Hematopoietic multipotent progenitor cell treated with erythropoietin and hydrocortisone succinate and interleukin-3 and kit ligand, for 6 days (in vitro differentiated cells): ENCODE results near the gene CCDC15.
"Not testable (repeated sequence)": the region's sequence is repeated elsewhere in the genome, so short reads cannot be mapped to it uniquely, and the experiment has no call there.

ENCODE experiments used
- DNase-seq: peaks from one replicate; pipeline ENCODE4 v3.0.0-alpha.2; 2015

CCDC15 gene

DNA sequence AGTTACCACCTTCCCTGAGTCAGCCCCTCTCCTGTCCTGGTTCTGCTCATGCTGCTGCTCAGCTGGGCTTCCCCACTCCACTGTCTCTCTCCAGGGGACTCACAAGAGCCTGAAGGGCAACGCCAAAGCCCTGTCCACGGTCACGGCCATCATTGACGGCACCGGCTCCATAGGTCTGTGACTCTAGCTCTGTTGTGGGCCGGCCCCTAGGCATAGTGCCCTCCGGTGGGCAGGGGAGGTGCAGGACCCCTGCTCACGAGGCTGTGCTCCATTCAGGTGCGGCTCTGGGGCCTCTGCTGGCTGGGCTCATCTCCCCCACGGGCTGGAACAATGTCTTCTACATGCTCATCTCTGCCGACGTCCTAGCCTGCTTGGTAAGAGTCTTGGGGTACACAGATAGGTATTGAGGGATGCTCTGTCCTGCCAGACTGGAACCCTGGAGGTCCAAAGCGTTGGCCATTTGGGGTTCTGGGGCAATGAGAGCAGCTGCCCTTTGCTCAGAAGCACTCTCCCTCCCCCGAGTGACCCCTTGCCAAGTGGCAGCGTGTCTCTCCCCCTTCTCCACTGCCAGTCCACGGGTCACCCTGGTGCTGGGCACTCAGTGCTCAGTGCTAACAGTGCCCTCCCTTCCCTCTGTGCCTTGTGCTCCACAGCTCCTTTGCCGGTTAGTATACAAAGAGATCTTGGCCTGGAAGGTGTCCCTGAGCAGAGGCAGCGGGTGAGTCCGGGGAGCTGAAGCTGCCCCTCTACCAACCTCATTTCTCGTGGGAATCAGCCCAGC lies 131.5 kb downstream of the CCDC15 start:
- no peak for DNase-seq

DNA sequence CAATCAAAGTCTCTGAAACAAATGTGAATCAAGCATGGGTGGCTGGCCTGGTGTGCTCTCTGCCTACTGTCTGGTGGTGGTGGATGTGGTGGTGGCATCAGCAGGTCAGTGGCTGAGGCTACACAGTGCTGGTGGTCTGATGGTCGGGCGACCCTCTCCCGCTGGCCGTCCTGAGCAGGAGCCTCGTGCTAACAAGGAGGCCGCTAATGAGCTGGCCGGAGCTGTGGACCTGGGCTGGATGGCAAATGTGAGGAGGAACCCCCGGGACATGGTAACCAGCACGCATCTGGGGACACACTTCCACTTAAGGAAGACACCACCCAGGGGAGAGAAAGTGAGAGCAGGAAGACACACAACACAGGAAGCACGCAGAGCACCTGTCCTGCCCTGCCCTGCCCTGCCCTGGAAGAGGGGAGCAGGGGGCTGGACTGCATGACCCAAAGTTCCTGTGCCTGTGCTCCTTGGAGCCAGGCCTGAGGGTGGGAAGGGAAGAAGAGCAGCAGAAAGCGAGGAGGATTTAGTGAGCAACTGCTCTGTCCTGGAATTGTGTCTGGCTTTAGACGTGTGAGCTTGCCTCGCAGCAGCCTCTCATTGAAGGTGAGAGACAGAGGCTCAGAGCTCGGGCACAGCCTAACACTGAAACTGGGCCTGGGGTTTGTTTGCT lies 132.8 kb downstream of the CCDC15 start:
- DNase-seq: no peak

DNA sequence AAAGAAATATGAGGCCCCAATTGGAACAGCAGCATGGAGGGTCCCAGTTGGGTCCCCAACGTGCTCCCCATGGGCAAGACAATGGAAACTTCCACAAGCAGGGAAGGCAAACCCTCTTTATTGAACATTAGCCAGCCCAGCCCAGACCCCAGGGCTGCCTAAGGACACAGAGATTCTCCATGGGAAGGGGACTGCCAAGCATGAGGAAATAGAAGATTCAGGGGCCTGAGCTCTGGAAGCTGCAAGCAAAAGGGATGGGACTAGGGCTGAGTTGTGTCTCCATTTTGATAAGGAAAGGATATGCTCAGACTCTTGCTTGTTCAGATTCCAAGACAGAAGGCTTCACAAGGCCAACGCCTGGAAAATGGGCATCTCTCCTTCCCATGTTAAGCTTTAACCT lies 134.1 kb downstream of the CCDC15 start:
- no peak for DNase-seq

DNA sequence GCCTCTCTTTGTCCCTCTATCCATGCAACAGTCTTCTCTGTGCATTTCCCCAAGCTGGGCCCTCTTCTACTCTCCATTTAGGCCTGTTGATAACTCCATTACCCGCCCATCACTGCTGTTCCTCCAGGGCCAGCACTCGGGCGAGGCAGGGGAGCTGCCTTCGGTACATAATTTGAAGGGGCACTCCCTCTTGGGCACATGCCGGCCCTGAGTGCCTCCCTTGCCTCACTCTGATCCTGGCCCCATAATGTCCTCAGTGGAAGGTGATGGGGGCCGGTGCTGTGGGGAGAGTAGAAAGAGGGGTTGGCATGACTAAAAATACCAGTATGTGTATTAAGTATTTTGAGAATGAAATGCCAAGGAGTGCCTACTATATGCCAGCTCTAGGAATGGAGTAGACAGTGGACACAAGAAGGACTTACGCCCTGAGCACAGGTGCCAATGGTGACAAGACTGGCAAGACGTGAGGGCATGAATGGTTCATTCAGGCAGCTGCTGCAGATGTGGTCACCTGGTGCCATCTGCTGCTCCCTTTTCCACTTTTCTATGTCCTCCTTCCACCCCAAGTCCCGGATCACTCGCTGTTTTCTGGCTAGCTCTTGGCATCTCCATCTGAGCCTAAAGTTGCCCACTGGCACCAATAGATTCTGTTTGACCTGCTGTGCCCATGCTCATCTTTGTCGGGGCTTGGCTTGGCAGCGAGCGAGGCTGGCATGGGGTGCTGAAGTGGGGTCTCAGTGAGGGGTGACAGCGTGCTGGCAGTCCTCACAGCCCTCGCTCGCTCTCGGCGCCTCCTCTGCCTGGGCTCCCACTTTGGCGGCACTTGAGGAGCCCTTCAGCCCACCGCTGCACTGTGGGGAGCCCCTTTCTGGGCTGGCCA lies 134.8 kb downstream of the CCDC15 start:
- DNase-seq: no peak

DNA sequence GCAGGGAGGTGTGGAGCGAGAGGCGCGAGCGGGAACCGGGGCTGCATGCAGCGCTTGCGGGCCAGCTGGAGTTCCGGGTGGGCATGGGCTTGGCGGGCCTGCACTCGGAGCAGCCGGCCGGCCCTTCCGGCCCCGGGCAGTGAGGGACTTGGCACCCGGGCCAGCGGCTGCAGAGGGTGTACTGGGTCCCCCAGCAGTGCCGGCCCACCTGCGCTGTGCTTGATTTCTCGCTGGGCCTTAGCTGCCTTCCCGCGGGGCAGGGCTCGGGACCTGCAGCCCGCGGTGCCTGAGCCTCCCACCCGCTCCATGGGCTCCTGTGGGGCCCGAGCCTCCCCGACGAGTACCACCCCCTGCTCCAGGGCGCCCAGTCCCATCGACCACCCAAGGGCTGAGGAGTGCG lies 135.5 kb downstream of the CCDC15 start:
- not testable (repeated sequence) for DNase-seq

DNA sequence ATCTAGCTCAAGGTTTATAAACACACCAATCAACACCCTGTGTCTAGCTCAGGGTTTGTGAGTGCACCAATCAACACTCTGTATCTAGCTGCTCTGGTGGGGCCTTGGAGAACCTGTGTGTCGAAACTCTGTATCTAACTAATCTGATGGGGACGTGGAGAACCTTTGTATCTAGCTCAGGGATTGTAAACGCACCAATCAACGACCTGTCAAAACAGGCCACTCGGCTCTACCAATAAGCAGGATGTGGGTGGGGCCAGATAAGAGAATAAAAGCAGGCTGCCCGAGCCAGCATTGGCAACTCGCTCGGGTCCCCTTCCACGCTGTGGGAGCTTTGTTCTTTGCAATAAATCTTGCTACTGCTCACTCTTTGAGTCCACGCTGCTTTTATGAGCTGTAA lies 136.1 kb downstream of the CCDC15 start:
- DNase-seq: not testable (repeated sequence)

DNA sequence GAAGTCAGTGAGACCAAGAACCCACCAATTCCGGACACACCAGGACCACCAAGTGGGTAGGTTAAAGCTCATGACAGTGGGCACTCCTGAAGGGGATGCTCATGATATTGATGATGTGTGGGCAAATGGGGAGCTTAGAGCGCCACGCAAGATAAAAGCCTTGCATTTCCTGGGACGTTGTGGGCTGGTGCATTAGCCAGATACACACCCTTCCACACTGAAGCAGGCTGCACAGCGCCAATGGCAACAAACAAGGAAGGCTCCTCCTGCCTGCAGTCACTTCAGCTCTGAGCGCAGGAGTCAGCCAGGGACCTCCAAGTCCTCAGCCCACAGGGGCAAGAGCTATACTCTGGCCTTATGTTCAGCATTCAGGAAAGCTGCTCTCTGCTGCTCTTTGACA lies 136.8 kb downstream of the CCDC15 start:
- DNase-seq: no peak
